ENCODE data around the gene ANGPTL1.

GRCh38 chr1:178868706-178869105 is 2.2 kb downstream of the ANGPTL1 start:
- TF ChIP-seq, protein P1, sequence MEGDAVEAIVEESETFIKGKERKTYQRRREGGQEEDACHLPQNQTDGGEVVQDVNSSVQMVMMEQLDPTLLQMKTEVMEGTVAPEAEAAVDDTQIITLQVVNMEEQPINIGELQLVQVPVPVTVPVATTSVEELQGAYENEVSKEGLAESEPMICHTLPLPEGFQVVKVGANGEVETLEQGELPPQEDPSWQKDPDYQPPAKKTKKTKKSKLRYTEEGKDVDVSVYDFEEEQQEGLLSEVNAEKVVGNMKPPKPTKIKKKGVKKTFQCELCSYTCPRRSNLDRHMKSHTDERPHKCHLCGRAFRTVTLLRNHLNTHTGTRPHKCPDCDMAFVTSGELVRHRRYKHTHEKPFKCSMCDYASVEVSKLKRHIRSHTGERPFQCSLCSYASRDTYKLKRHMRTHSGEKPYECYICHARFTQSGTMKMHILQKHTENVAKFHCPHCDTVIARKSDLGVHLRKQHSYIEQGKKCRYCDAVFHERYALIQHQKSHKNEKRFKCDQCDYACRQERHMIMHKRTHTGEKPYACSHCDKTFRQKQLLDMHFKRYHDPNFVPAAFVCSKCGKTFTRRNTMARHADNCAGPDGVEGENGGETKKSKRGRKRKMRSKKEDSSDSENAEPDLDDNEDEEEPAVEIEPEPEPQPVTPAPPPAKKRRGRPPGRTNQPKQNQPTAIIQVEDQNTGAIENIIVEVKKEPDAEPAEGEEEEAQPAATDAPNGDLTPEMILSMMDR (IDR thresholded peaks at IDR 0.05; ENCODE audit: control extremely low read depth in 1 of 3, insufficient read depth in 1 of 3, low read depth in 1 of 3, low read length in 3 of 3): no peak
- TF ChIP-seq RXRA (IDR thresholded peaks at IDR 0.05; ENCODE audit: insufficient read depth, low read depth, low read length): no peak
- TF ChIP-seq, protein P2, sequence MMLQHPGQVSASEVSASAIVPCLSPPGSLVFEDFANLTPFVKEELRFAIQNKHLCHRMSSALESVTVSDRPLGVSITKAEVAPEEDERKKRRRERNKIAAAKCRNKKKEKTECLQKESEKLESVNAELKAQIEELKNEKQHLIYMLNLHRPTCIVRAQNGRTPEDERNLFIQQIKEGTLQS (IDR thresholded peaks at IDR 0.05; ENCODE audit: insufficient read depth, low read depth, low read length): no peak
- no peak for TF ChIP-seq CEBPB (IDR thresholded peaks at IDR 0.05; ENCODE audit: low read depth, low read length)
- TF ChIP-seq ASH2L (IDR thresholded peaks at IDR 0.05; ENCODE audit: low read length): no peak
- TF ChIP-seq SIN3A (conservative IDR thresholded peaks at IDR 0.05 in 1 of 2, IDR thresholded peaks at IDR 0.05 in 1 of 2; ENCODE audit: low read depth in 1 of 2, low read length in 2 of 2): no peak
- TF ChIP-seq EGR1 (IDR thresholded peaks at IDR 0.05; ENCODE audit: borderline replicate concordance, low read depth, low read length): no peak
- TF ChIP-seq SUZ12 (IDR thresholded peaks at IDR 0.05; ENCODE audit: low read length): no peak

Measured in H1 (cell line).